ENCODE results near the gene COMTD1.

DNA sequence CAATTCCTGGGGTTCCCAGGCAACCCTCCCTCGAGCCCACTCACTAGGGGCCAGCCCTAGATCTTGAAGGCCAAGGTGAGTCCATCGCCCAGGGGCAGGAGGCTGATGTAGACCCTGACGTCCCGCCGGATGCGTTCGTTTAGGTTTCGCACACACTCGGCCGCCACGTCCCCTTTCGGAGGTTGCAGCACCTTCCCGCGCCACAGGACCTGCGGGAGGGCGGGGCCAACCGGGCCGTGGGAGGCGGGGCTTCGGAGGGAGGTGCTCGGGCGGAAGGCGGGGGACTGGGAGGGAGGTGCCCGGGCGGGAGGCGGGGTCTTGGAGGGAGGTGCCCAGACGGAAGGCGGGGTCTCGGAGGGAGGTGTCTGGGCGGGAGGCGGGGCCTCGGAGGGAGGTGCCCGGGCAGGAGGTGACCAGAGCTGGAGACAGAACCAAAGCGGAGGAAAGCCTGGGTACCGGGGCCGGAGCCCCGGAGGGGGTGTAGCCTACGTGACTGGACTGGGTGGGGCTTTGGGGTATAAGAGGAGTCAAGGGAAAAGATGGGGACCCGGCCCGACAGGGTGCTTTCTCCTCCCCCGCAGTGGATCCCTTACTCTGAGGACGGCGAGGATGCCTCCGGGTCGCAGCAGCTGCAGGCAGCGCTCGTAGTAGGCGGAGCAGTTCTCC lies 1.6 kb downstream of the COMTD1 start:
- TF ChIP-seq, protein P1, sequence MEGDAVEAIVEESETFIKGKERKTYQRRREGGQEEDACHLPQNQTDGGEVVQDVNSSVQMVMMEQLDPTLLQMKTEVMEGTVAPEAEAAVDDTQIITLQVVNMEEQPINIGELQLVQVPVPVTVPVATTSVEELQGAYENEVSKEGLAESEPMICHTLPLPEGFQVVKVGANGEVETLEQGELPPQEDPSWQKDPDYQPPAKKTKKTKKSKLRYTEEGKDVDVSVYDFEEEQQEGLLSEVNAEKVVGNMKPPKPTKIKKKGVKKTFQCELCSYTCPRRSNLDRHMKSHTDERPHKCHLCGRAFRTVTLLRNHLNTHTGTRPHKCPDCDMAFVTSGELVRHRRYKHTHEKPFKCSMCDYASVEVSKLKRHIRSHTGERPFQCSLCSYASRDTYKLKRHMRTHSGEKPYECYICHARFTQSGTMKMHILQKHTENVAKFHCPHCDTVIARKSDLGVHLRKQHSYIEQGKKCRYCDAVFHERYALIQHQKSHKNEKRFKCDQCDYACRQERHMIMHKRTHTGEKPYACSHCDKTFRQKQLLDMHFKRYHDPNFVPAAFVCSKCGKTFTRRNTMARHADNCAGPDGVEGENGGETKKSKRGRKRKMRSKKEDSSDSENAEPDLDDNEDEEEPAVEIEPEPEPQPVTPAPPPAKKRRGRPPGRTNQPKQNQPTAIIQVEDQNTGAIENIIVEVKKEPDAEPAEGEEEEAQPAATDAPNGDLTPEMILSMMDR (IDR thresholded peaks at IDR 0.05) = no peak
- peak; percentile 46 for TF ChIP-seq POLR2A (IDR thresholded peaks at IDR 0.05)

All from right lobe of liver (tissue), 4 donors.